H1 (cell line): ENCODE measurements around the gene VSIG10L2. TPM values are rescaled to one million over a fixed set of nuclear protein-coding genes. Genes with fewer than 3 reads are reported as not detected.

Experiments
- CTCF ChIA-PET: fragments of 300-600 bp; sonication (Branson Sonifier 250); formaldehyde crosslinking; loops from one replicate; lab custom pipeline; 2021; ENCODE audit not compliant: partially characterized antibody; lab: Charles Lee
- POLR2A ChIA-PET: fragments of 300-600 bp; sonication (Branson Sonifier 250); formaldehyde crosslinking; loops from one replicate; lab custom pipeline; 2021; ENCODE audit warnings: inconsistent platforms; ENCODE audit not compliant: partially characterized antibody; lab: Charles Lee
- DNase-seq, 2 experiments: peaks; one replicate each; pipeline versions ENCODE4 v3.0.0 to v3.0.0-alpha.2; 2010 to 2022; ENCODE audit warnings: low spot score in 2 of 2, low read depth in 1 of 2, mixed read lengths in 1 of 2
- FAIRE-seq: peaks from 2 replicates; lab custom pipeline; 2011; peaks lifted over from hg19 to GRCh38; lab: Jason Lieb, UNC
- H2AFZ ChIP-seq: 2 replicates; pipeline ENCODE4 v1.8.1; 2012; ENCODE audit warnings: low read length, inconsistent platforms
- H2AK5ac ChIP-seq: 2 replicates; pipeline ENCODE4 v1.6.1; 2013; ENCODE audit warnings: low read depth, low read length
- H2BK120ac ChIP-seq: replicated peaks from 2 replicates; pipeline ENCODE3; 2013; ENCODE audit warnings: low read depth, low read length, inconsistent platforms
- H2BK12ac ChIP-seq: 2 replicates; pipeline ENCODE4 v1.6.1; 2013; ENCODE audit warnings: low read depth, low read length
- H2BK15ac ChIP-seq: 2 replicates; pipeline ENCODE4 v1.6.1; 2013; ENCODE audit warnings: low read length
- H2BK20ac ChIP-seq: 2 replicates; pipeline ENCODE4 v1.6.1; 2013; ENCODE audit warnings: low read length
- H2BK5ac ChIP-seq: 2 replicates; pipeline ENCODE4 v1.6.1; 2013; ENCODE audit warnings: low read depth, low read length
- H3K14ac ChIP-seq: 2 replicates; pipeline ENCODE4 v1.6.1; 2013; ENCODE audit warnings: inconsistent platforms; ENCODE audit not compliant: insufficient read length
- H3K18ac ChIP-seq: 2 replicates; pipeline ENCODE4 v1.6.1; 2013; ENCODE audit warnings: low read length; ENCODE audit errors: extremely low read depth
- H3K23ac ChIP-seq: 2 replicates; pipeline ENCODE4 v1.6.1; 2013; ENCODE audit warnings: inconsistent platforms; ENCODE audit not compliant: insufficient read length
- H3K23me2 ChIP-seq: 2 replicates; pipeline ENCODE4 v1.6.1; 2013; ENCODE audit warnings: low read depth, low read length
- H3K27ac ChIP-seq: 2 replicates; pipeline ENCODE4 v1.6.1; 2011; ENCODE audit warnings: low read depth, low read length, inconsistent platforms
- H3K27me3 ChIP-seq, 4 experiments: replicated peaks in 1 of 4; 1 replicate in 1 of 4; 2 replicates in 3 of 4; pipeline versions ENCODE4 v1.6.1 to v1.8.1; 2011 to 2013; ENCODE audit warnings: low read length in 3 of 4, mild to moderate bottlenecking in 3 of 4, inconsistent platforms in 2 of 4, mixed read lengths in 2 of 4, moderate library complexity in 1 of 4; ENCODE audit not compliant: control insufficient read depth in 3 of 4, insufficient read depth in 3 of 4; ENCODE audit errors: extremely low read depth in 1 of 4
- H3K36me3 ChIP-seq, 4 experiments: 2 replicates each; pipeline versions ENCODE4 v1.6.1 to v1.8.1; 2011 to 2013; ENCODE audit warnings: mild to moderate bottlenecking in 4 of 4, low read length in 3 of 4, moderate library complexity in 2 of 4, control low read depth in 1 of 4, inconsistent platforms in 1 of 4; ENCODE audit not compliant: insufficient read depth in 4 of 4, control insufficient read depth in 2 of 4
- H3K4ac ChIP-seq: replicated peaks from 2 replicates; pipeline ENCODE3; 2013; ENCODE audit warnings: low read length, low read depth, mixed read lengths, inconsistent platforms; ENCODE audit not compliant: insufficient read length
- H3K4me1 ChIP-seq, 4 experiments: replicated peaks in 1 of 4; 1 replicate in 1 of 4; 2 replicates in 3 of 4; pipeline versions ENCODE4 v1.6.1 to v1.8.1; 2011 to 2013; ENCODE audit warnings: low read length in 3 of 4, inconsistent platforms in 2 of 4, mixed read lengths in 1 of 4; ENCODE audit not compliant: insufficient read depth in 4 of 4, control insufficient read depth in 3 of 4
- H3K4me2 ChIP-seq, 2 experiments: 2 replicates each; pipeline versions ENCODE4 v1.6.1 to v1.8.1; 2011 to 2013; ENCODE audit warnings: low read depth in 2 of 2, low read length in 2 of 2, control low read depth in 1 of 2, inconsistent platforms in 1 of 2, mild to moderate bottlenecking in 1 of 2; ENCODE audit not compliant: insufficient read depth in 1 of 2
- H3K4me3 ChIP-seq, 4 experiments: fragments of 200-600, 300-600 bp in 1 of 4; sonication (generic), shearing (Covaris generic), sonication (Bioruptor Twin) in 1 of 4; 2 replicates each; pipeline versions ENCODE4 v1.5.1 to v1.8.1; 2011 to 2016; ENCODE audit warnings: low read length in 4 of 4, low read depth in 3 of 4, control low read depth in 2 of 4, inconsistent platforms in 2 of 4, mild to moderate bottlenecking in 2 of 4, mixed read lengths in 1 of 4, moderate library complexity in 1 of 4; ENCODE audit not compliant: insufficient read depth in 2 of 4; ENCODE audit errors: extremely low read depth in 1 of 4
- H3K56ac ChIP-seq: replicated peaks from 2 replicates; pipeline ENCODE3; 2013; ENCODE audit warnings: low read depth, mild to moderate bottlenecking, mixed read lengths, low read length, inconsistent platforms; ENCODE audit not compliant: insufficient read length
- H3K79me1 ChIP-seq: 2 replicates; pipeline ENCODE4 v1.6.1; 2013; ENCODE audit warnings: low read depth, low read length, control low read depth
- H3K79me2 ChIP-seq, 2 experiments: 2 replicates each; pipeline versions ENCODE4 v1.6.1 to v1.8.1; 2012 to 2013; ENCODE audit warnings: low read length in 2 of 2, mild to moderate bottlenecking in 2 of 2, inconsistent platforms in 1 of 2; ENCODE audit not compliant: insufficient read depth in 2 of 2, control insufficient read depth in 1 of 2
- H3K9ac ChIP-seq, 4 experiments: replicated peaks in 1 of 4; 1 replicate in 1 of 4; 2 replicates in 3 of 4; pipeline versions ENCODE4 v1.6.1 to v1.8.1; 2011 to 2013; ENCODE audit warnings: low read depth in 3 of 4, low read length in 3 of 4, control low read depth in 2 of 4, mild to moderate bottlenecking in 2 of 4, moderate library complexity in 2 of 4, inconsistent platforms in 1 of 4; ENCODE audit errors: extremely low read depth in 1 of 4
- H3K9me3 ChIP-seq, 2 experiments: 2 replicates each; pipeline versions ENCODE4 v1.6.1 to v1.8.1; 2012 to 2013; ENCODE audit warnings: mild to moderate bottlenecking in 2 of 2, moderate library complexity in 2 of 2, control low read depth in 1 of 2, inconsistent platforms in 1 of 2, low read depth in 1 of 2, low read length in 1 of 2, mixed read lengths in 1 of 2; ENCODE audit not compliant: insufficient read depth in 2 of 2
- H4K20me1 ChIP-seq, 2 experiments: replicated peaks in 1 of 2; 2 replicates each; pipeline versions ENCODE3 to v1.8.1; 2011 to 2013; ENCODE audit warnings: inconsistent platforms in 2 of 2, low read length in 2 of 2, mild to moderate bottlenecking in 1 of 2; ENCODE audit not compliant: insufficient read depth in 2 of 2, control insufficient read depth in 1 of 2
- H4K5ac ChIP-seq: 2 replicates; pipeline ENCODE4 v1.6.1; 2013; ENCODE audit warnings: low read length, low read depth, mixed read lengths, inconsistent platforms; ENCODE audit not compliant: insufficient read length
- H4K8ac ChIP-seq: 2 replicates; pipeline ENCODE4 v1.8.0; 2013; ENCODE audit warnings: mild to moderate bottlenecking, moderate library complexity, low read length, inconsistent platforms; ENCODE audit not compliant: insufficient read depth; ENCODE audit errors: extremely low read depth
- H4K91ac ChIP-seq: replicated peaks from 2 replicates; pipeline ENCODE3; 2013; ENCODE audit warnings: low read length, mixed read lengths, inconsistent platforms; ENCODE audit not compliant: insufficient read length
- CBX8 ChIP-seq: fragments of 300-800, 300-1000 bp; sonication (generic); IDR thresholded peaks from 2 replicates; pipeline ENCODE4 v1.7.1; 2016; ENCODE audit warnings: low read depth, low read length, borderline replicate concordance
- E2F6 ChIP-seq: IDR thresholded peaks from 2 replicates; pipeline ENCODE4 v1.6.1; 2012; ENCODE audit warnings: inconsistent platforms
- FOSL1 ChIP-seq: IDR thresholded peaks from 2 replicates; pipeline ENCODE4 v1.6.1; 2011; ENCODE audit warnings: mild to moderate bottlenecking, low read depth, low read length, moderate library complexity; ENCODE audit not compliant: insufficient read depth
- GTF2F1 ChIP-seq: IDR thresholded peaks from 2 replicates; pipeline ENCODE4 v1.6.1; 2012; ENCODE audit warnings: low read depth, low read length, improper control_type of control experiment, borderline replicate concordance
- MAX ChIP-seq: IDR thresholded peaks from 2 replicates; pipeline ENCODE4 v1.6.1; 2012; ENCODE audit warnings: inconsistent platforms
- NANOG ChIP-seq: IDR thresholded peaks from 2 replicates; pipeline ENCODE4 v1.6.1; 2011; ENCODE audit warnings: low read length, low read depth, mild to moderate bottlenecking, inconsistent platforms; ENCODE audit not compliant: insufficient read depth, poor library complexity, severe bottlenecking
- RBBP5 ChIP-seq: IDR thresholded peaks from 2 replicates; pipeline ENCODE4 v1.7.1; 2012; ENCODE audit warnings: low read depth, mild to moderate bottlenecking, inconsistent platforms, low read length, moderate library complexity, borderline replicate concordance
- RNF2 ChIP-seq: fragments of 200-900, 300-1000 bp; sonication (generic); IDR thresholded peaks from 2 replicates; pipeline ENCODE4 v1.7.1; 2016; ENCODE audit warnings: borderline replicate concordance, low read depth, mild to moderate bottlenecking, antibody characterized with exemption, low read length; ENCODE audit not compliant: poor library complexity, severe bottlenecking; ENCODE audit errors: missing control alignments
- RXRA ChIP-seq: IDR thresholded peaks from 2 replicates; pipeline ENCODE4 v1.6.1; 2011; ENCODE audit warnings: low read depth, mild to moderate bottlenecking, low read length, moderate library complexity; ENCODE audit not compliant: insufficient read depth
- SP1 ChIP-seq: IDR thresholded peaks from 2 replicates; pipeline ENCODE4 v1.6.1; 2011; ENCODE audit warnings: low read depth, low read length
- WGBS, 2 experiments: shearing (Covaris generic) in 1 of 2; methylation state at CpG; one replicate each; pipeline versions ENCODE4 v1.1.6 to v1.1.7; 2013 to 2015; ENCODE audit warnings: low lambda C conversion rate in 2 of 2, mixed read lengths in 2 of 2, inconsistent platforms in 1 of 2, low coverage in 1 of 2, missing lambda C conversion rate in 1 of 2; ENCODE audit not compliant: insufficient replicate concordance in 2 of 2, insufficient coverage in 1 of 2, insufficient read length in 1 of 2; ENCODE audit errors: extremely low coverage in 1 of 2, missing lambda C conversion rate in 1 of 2; 5-methylcytosine and 5-hydroxymethylcytosine counted together
- polyA plus RNA-seq, 7 experiments: library from polyadenylated mRNA; depleted of rRNA in 3 of 7; stranded (reverse) in 5 of 7; unstranded in 2 of 7; fragments of >200 nt in 5 of 7; fragments of 200-250 nt in 2 of 7; gene quantifications; 1 replicate in 5 of 7; 2 replicates in 1 of 7; 4 replicates in 1 of 7; pipeline versions ENCODE4 v1.2.1 to v1.2.3, GENCODE V29; 2011 to 2013; ENCODE audit warnings: missing spikeins in 2 of 7, mixed read lengths in 2 of 7
- total RNA-seq: library from RNA; stranded (reverse); fragmentation: NEBNext Ultra II Directional; extraction: Animal tissue kit (Norgen Biotek cat#: 25700); gene quantifications from 2 replicates; pipeline ENCODE4 v1.2.1, GENCODE V29; 2021

Gene VSIG10L2
- total and polyA plus RNA-seq, 2 of the 8 experiments (the other 6 are each of a cell fraction or from before 2014, with no cell fraction given), result not detected

GRCh38 chr11:125945011-125945796 is 640 bp upstream of the VSIG10L2 start:
- Histone ChIP-seq H4K20me1 (no peaks in the 10 kb centered on the region), H3K14ac (no peak overlapping the region), H2BK15ac (no peak overlapping the region), H2BK5ac (no peak overlapping the region), H3K4me1 (peaks cover 7 to 11% (median 9%) of the 10 kb centered on the region in 4 experiments), H2BK120ac (no peak overlapping the region), H3K56ac (no peak overlapping the region), H4K5ac (no peak overlapping the region), H2BK20ac (no peak overlapping the region), H3K4me2 (no peak overlapping the region), H3K79me1 (no peaks in the 10 kb centered on the region), H3K27ac (no peak overlapping the region), H3K23ac (no peak overlapping the region), H3K36me3 (no peaks in the 10 kb centered on the region), H4K8ac (peak overlapping the region; percentile 3; the same call in 1 of the 2 replicates), H3K79me2 (no peaks in the 10 kb centered on the region), H2AFZ (no peak overlapping the region), H3K4ac (no peak overlapping the region), H3K23me2 (no peaks in the 10 kb centered on the region), H2BK12ac (no peak overlapping the region), H3K9me3 (no peaks in the 10 kb centered on the region), H3K18ac (no peak overlapping the region), H3K9ac (no peak overlapping the region), H2AK5ac (no peak overlapping the region), H3K27me3 (no peaks in the 10 kb centered on the region), H3K4me3 (no peak overlapping the region), H4K91ac (no peak overlapping the region)
- no peak for FAIRE-seq
- POLR2A ChIA-PET, result no interaction called here
- WGBS, 2 experiments, result 79% methylated on average over 15 of the region's 15 CpGs; no CpG with 5 or more reads in 1 of the 2 experiments
- DNase-seq, result no peak
- CTCF ChIA-PET, result interaction anchor here (0.8 to 8.2 kb wide), 10 partner anchors 8 to 248 kb away, joined by 3 to 76 read pairs (median 15); partner anchors contain the start of gene CDON
- TF ChIP-seq SP1, result no peak
- no peak for TF ChIP-seq RNF2
- no peak for TF ChIP-seq FOSL1
- TF ChIP-seq E2F6, result no peak
- no peak for TF ChIP-seq CBX8
- TF ChIP-seq MAX, result no peak
- TF ChIP-seq NANOG, result no peak
- TF ChIP-seq GTF2F1, result no peak
- no peak for TF ChIP-seq RXRA
- TF ChIP-seq RBBP5, result no peak
